ENCODE results near the gene NAV2.

- TF ChIP-seq CTCF (IDR thresholded peaks at IDR 0.05), result no peak
- TF ChIP-seq POLR2A (IDR thresholded peaks at IDR 0.05), result no peak
These were observed 21.5 kb downstream of the NAV2 start for GRCh38 chr11:19734171-19734570.

All from body of pancreas (tissue), 4 donors.